AG09319 (cell line): Measurements from ENCODE around the gene LSS.
"Not testable (repeated sequence)": the region's sequence is repeated elsewhere in the genome, so short reads cannot be mapped to it uniquely, and the experiment has no call there.

Experiments
- DNase-seq: peaks from one replicate; pipeline ENCODE4 v3.0.0-alpha.2; 2010; ENCODE audit warnings: low read depth; ENCODE audit errors: extremely low read depth
- CTCF ChIP-seq: IDR thresholded peaks from 2 replicates; pipeline ENCODE4 v1.5.1; 2011; ENCODE audit warnings: low read depth, mild to moderate bottlenecking, inconsistent platforms, low read length, moderate library complexity

The LSS gene

DNA sequence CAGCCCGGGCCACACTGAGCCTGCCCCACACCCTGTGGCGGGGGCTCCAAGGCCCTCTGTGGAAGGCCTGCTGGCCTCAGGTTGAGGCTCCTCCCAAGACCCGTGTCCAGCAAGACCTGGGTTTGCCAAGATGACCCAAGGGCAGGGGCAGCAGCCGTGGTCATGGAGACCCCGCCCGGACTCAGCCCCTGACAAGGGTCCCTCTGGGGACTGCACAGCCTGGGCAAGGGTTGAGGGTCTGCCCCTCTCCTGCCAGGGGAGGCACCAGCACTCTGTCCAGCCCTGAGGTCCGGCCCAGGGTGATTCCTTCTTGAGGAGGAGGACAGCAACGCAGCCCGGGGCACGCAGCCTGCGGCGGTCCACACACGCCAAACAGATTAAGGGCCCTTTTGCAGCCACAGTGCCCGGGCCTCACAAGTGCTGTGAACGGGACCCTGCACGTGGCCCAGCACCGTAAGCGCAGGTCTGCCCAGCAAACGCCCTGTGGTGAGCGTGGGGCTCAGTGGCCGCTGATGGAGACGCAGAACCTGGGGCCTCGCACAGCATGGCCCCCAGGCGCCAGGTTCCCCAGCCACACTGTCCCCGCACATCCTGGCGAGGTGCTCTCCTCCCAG is 47.7 kb downstream of the LSS start:
- DNase-seq: no peak
- TF ChIP-seq CTCF: no peak

GRCh38 chr21:46180079-46180722 is 48.4 kb downstream of the LSS start:
- no peak for TF ChIP-seq CTCF
- DNase-seq: no peak

- no peak for TF ChIP-seq CTCF
- no peak for DNase-seq
Measured at GRCh38 chr21:46179708-46180078, 48.9 kb downstream of the LSS start.

- TF ChIP-seq CTCF: no peak
Measured at GRCh38 chr21:46178961-46179360, 49.6 kb downstream of the LSS start.

DNA sequence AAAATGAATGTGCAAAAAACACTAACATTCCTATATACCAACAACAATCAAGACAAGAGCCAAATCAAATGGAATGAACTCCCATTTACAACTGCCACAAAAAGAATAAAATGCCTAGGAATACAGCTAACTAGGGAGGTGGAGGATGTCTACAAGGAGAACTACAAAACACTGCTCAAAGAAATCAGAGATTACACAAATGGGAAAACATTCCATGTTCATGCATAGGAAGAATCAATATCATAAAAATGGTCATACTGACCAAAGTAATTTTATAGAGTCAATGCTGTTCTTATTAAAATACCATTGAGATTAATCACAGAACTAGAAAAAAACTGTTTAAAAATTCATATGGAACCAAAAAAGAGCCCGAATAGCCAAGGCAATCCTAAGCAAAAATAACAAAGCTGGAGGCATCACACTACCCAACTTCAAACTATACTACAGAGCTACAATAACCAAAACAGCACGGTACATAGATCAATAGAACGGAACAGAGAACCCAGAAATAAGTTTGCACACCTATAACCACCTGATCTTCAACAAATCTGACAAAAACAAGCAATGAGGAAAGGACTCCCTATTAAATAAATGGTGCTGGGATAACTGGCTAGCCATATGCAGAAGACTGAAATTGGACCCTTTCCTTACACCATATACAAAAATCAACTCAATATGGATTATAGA is 52.0 kb downstream of the LSS start:
- not testable (repeated sequence) for DNase-seq

More at GRCh38 chr21:46178961-46179360, 49.6 kb downstream of the LSS start:
- no peak for DNase-seq

DNA sequence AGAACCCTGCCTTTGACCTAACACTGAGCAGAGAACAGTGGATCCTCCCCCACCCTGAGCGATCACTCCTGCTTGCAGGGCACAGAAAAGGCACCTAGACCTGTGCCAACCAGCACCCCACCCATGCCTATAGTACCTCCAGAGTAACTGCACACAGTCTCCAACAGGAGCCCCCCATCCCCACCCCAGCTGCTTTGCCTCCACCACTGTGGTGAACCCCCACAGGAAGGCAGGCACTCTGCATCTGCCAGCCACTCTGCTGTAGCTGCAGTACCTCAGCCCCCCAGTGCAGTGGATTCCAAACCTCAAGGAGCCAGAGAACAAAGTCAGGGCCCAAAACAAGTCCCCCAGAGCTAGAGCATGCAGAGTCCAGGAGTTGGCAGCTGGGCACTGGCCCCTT is 55.0 kb downstream of the LSS start:
- no peak for DNase-seq
- no peak for TF ChIP-seq CTCF

DNA sequence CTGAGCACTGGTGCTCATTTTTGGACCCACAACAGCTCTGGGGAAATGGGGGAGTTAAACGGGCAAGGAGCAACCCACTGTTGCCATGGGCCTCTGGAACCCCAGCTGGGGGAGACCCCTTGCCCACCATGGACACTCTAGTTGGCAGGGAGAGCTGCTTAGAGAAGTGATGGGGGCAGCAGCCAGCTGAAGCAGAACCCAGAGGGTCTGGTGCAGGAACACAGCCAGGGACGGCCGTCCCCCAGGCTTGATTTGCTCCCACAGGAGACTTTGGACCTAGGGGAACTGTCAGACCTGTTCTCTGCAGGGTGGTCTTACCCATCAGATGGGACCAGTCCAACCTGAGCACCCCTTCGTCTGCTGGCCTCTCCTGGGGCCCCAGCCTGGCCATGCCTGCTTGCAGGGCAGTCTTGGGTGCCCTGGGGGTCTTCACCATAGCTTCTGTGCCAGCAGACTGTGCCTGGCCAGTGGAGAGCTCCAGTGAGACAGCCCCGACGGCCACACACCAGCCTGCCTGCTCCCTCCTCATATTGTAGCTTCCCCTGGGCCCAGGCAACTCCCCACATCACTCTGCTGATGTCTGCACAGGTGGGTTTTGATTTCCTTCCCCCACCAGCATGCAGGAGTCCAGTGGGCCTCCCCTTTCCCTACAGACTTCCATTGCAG is 55.6 kb downstream of the LSS start:
- no peak for TF ChIP-seq CTCF
- no peak for DNase-seq
